Skeletal muscle satellite cell (primary cell): Measurements from ENCODE around the gene RARB.

ENCODE experiments used
- H3K27me3 ChIP-seq: 2 replicates; pipeline ENCODE4 v1.7.0; 2013; ENCODE audit warnings: low read length; ENCODE audit not compliant: control insufficient read depth, insufficient read depth
- H3K36me3 ChIP-seq: 2 replicates; pipeline ENCODE4 v1.7.0; 2013; ENCODE audit warnings: mild to moderate bottlenecking, control low read depth, low read length; ENCODE audit not compliant: insufficient read depth
- H3K4me1 ChIP-seq: 2 replicates; pipeline ENCODE4 v1.7.0; 2013; ENCODE audit warnings: low read length; ENCODE audit not compliant: control insufficient read depth, insufficient read depth
- H3K4me2 ChIP-seq: 2 replicates; pipeline ENCODE4 v1.7.0; 2013; ENCODE audit warnings: mild to moderate bottlenecking, low read length
- H3K4me3 ChIP-seq: 2 replicates; pipeline ENCODE4 v1.7.0; 2013; ENCODE audit warnings: low read length
- H3K9ac ChIP-seq: 2 replicates; pipeline ENCODE4 v1.7.0; 2013; ENCODE audit warnings: mild to moderate bottlenecking, low read depth, low read length, moderate library complexity
- H3K9me3 ChIP-seq: replicated peaks from 2 replicates; pipeline ENCODE4 v1.7.0; 2013; ENCODE audit warnings: mild to moderate bottlenecking, control low read depth, low read length

RARB gene

DNA sequence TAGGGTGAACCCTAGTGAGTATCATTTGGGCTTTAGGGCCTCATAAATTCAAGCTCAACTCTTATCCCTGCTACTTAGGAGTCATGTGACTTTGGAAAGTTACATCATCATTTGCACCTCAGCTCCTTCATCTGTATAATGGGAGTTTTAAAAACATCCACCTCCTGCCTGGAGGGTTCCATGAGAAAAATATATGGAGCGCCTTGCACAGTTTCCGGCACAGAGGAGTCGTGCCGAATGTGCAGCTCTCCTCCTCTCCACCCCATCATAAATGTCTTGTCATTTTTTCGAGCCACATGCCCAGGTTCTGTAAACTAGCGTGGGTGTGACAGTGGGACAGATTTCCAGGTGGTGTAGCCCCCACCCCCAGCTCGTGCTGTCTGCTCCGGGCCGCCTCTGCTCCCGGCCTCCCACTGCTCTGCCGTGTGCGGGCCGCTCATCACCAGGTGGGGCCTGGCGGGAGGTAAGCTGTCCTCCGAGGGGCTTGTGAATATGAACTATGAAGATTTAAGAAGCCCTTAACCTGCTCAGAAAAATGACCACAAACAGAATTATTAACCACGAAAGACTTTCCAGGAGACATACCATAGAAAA lies 146.2 kb downstream of the RARB start:
- peak overlapping the region; percentile 29 for H3K4me2 ChIP-seq
- no peak overlapping the region for H3K4me3 ChIP-seq
- peaks cover 19% of the 10 kb centered on the region for H3K4me1 ChIP-seq
- H3K9me3 ChIP-seq: no peaks in the 10 kb centered on the region
- H3K9ac ChIP-seq: peak overlapping the region; percentile 65
- H3K36me3 ChIP-seq: no peaks in the 10 kb centered on the region
- no peaks in the 10 kb centered on the region for H3K27me3 ChIP-seq

DNA sequence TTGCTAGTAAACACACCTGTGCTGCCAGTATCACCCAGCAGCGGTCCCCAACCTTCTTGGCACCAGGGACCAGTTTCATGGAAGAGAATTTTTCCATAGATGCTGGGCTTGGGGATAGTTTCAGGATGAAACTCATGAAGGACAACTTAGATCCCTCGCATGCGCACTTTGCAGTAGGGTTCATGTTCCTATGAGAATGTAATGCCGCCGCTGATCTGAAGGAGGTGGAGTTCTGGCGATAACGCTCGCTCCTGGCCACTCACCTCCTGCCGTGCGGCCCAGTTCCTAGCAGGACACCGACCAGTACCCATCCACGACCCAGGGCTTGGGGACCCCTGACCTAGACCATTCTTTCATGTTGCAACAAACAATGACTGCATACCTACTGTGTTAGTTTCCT lies 146.9 kb downstream of the RARB start:
- Histone ChIP-seq H3K4me2 (no peak overlapping the region), H3K9me3 (no peaks in the 10 kb centered on the region), H3K4me3 (no peak overlapping the region), H3K9ac (no peak overlapping the region), H3K4me1 (peaks cover 19% of the 10 kb centered on the region), H3K36me3 (no peaks in the 10 kb centered on the region), H3K27me3 (no peaks in the 10 kb centered on the region)

DNA sequence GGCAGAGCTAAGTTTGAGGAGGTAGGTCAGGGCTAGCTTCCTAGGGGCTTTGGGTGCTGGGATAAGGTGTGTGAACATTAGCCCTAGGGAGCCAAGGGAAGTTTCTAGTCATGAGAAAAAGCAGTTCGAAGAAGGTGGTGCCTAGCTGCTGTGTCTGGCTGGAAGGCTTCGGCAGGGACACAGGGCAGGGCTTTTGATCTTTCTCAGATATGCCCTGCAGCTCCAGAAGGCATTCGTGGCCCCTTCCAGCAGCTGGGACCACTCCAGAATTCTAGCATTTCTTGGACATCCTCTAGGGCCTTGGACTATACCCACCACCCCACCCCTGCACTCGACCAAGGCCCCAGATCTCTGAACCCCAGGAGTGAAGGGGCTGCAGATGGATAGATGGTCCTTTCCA lies 148.1 kb downstream of the RARB start:
- peaks cover 19% of the 10 kb centered on the region for H3K4me1 ChIP-seq
- no peak overlapping the region for H3K9ac ChIP-seq
- no peak overlapping the region for H3K4me2 ChIP-seq
- H3K27me3 ChIP-seq: no peaks in the 10 kb centered on the region
- H3K36me3 ChIP-seq: no peaks in the 10 kb centered on the region
- no peak overlapping the region for H3K4me3 ChIP-seq
- no peaks in the 10 kb centered on the region for H3K9me3 ChIP-seq

GRCh38 chr3:25576831-25577454 lies 148.9 kb downstream of the RARB start:
- Histone ChIP-seq H3K9me3 (no peaks in the 10 kb centered on the region), H3K36me3 (no peaks in the 10 kb centered on the region), H3K4me1 (peaks cover 19% of the 10 kb centered on the region), H3K4me3 (no peak overlapping the region), H3K4me2 (no peak overlapping the region), H3K9ac (no peak overlapping the region), H3K27me3 (no peaks in the 10 kb centered on the region)

DNA sequence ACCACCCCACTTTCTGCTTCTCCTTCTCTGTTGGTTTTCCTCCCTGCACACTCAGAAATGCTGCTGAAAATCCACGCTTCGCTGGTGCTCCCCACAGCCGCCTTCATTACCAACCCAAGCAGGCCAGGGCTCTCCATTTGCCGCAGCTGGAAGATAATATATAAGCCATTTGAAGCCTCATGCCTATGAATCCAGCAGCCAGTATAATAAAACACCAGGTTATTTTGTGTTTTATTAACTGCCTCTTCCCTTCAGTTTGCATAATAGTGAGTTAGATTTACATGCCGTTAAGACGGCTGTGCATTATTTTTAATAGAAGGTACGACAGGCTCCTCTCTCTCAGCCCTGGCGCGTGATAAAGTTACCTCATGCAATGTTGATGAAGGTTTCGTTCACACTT lies 150.0 kb downstream of the RARB start:
- Histone ChIP-seq H3K36me3 (no peaks in the 10 kb centered on the region), H3K27me3 (no peaks in the 10 kb centered on the region), H3K4me2 (no peak overlapping the region), H3K9ac (no peak overlapping the region), H3K4me1 (peaks cover 13% of the 10 kb centered on the region), H3K4me3 (no peak overlapping the region), H3K9me3 (no peaks in the 10 kb centered on the region)

- Histone ChIP-seq H3K9ac (no peak overlapping the region), H3K27me3 (no peaks in the 10 kb centered on the region), H3K4me1 (no peaks in the 10 kb centered on the region), H3K9me3 (no peaks in the 10 kb centered on the region), H3K36me3 (no peaks in the 10 kb centered on the region), H3K4me2 (no peak overlapping the region), H3K4me3 (no peak overlapping the region)
Observed at GRCh38 chr3:25580534-25580933, 152.5 kb downstream of the RARB start.

GRCh38 chr3:25581335-25581734 lies 153.3 kb downstream of the RARB start:
- no peaks in the 10 kb centered on the region for H3K4me1 ChIP-seq

DNA sequence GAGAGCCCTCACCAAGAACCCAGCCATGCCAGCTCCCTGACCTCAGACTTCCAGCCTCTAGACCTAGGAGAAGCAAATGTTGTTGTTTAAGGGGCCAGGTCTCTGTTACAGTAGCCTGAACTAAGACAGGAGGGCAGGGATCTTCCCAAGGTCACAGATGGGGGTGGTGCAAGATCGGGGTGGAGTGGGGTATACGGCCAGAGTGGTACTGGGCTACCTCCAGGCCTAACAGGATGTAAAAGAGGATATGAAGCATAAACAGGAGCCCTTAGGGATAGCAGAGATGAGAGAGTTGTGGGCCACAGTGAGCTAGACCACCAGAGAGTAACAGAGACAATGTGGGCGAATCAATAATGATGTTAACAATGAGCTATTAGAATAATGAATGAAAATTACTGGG lies 153.8 kb downstream of the RARB start:
- H3K4me3 ChIP-seq: no peak overlapping the region
- no peaks in the 10 kb centered on the region for H3K36me3 ChIP-seq
- no peaks in the 10 kb centered on the region for H3K9me3 ChIP-seq
- no peak overlapping the region for H3K9ac ChIP-seq
- no peaks in the 10 kb centered on the region for H3K4me1 ChIP-seq
- no peaks in the 10 kb centered on the region for H3K27me3 ChIP-seq
- H3K4me2 ChIP-seq: no peak overlapping the region

More at GRCh38 chr3:25581335-25581734, 153.3 kb downstream of the RARB start:
- Histone ChIP-seq H3K9ac (no peak overlapping the region), H3K4me3 (no peak overlapping the region), H3K27me3 (no peaks in the 10 kb centered on the region), H3K4me2 (no peak overlapping the region), H3K36me3 (no peaks in the 10 kb centered on the region), H3K9me3 (no peaks in the 10 kb centered on the region)

DNA sequence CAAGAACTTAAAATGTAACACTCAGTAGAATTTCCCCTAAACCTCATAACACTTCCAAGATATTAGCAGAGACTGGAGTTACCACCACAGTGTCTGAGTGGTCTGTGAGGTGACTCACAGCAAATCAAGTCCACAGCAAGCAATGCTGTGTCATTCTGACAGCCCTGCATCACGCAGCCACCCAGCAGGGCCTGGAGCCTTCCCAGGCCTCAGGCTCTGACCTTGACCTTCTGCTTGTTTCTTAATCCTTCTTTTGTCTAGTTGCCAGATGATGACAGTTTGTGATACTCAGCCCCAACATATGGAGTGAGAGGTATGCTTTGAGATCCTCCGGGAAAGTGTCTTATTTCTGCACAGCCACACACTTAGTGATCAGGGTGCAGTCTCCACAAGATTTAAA lies 154.2 kb downstream of the RARB start:
- Histone ChIP-seq H3K4me3 (no peak overlapping the region), H3K4me1 (no peaks in the 10 kb centered on the region), H3K4me2 (no peak overlapping the region), H3K36me3 (no peaks in the 10 kb centered on the region), H3K9me3 (no peaks in the 10 kb centered on the region), H3K27me3 (no peaks in the 10 kb centered on the region), H3K9ac (no peak overlapping the region)

DNA sequence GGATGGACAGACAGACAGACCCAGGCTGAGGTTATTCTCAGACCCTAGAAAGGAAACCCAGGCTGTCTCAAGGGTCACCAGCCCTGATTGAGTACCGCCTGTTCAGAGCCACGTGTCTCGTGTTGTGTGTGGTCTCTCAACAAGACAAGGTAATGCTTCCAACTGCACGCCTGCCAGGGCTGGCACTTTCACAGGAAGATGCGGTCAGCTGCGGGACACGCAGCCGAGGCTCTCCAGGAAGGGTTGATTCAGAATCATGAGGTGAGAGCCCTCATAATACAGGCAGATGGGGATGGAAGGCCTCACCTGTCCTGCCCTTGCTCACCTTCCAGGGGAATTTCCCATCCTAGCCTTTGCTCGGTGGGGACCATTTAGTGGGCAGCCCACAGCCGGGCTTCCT lies 155.3 kb downstream of the RARB start:
- Histone ChIP-seq H3K4me3 (no peak overlapping the region), H3K36me3 (no peaks in the 10 kb centered on the region), H3K4me2 (no peak overlapping the region), H3K27me3 (no peaks in the 10 kb centered on the region), H3K9ac (no peak overlapping the region), H3K4me1 (no peaks in the 10 kb centered on the region), H3K9me3 (no peaks in the 10 kb centered on the region)

GRCh38 chr3:25584011-25584789 lies 156.1 kb downstream of the RARB start:
- H3K4me3 ChIP-seq: no peak overlapping the region
- H3K36me3 ChIP-seq: no peaks in the 10 kb centered on the region
- H3K27me3 ChIP-seq: no peaks in the 10 kb centered on the region
- H3K9me3 ChIP-seq: no peaks in the 10 kb centered on the region
- no peaks in the 10 kb centered on the region for H3K4me1 ChIP-seq
- no peak overlapping the region for H3K4me2 ChIP-seq
- H3K9ac ChIP-seq: no peak overlapping the region
